HepG2 (cell line): Measurements from ENCODE around the gene SCN9A. TPM values are rescaled to one million over a fixed set of nuclear protein-coding genes. Genes with fewer than 3 reads are reported as not detected.

Experiments used
- ARID5B ChIP-seq: IDR thresholded peaks from 2 replicates; pipeline ENCODE4 v1.4.0; 2020; ENCODE audit warnings: mild to moderate bottlenecking, missing genetic modification reagents
- ARNT2 ChIP-seq: sonication (generic); formaldehyde crosslinking; IDR thresholded peaks from 2 replicates; pipeline ENCODE4 v1.8.0; 2022; ENCODE audit warnings: mild to moderate bottlenecking, low read depth, missing genetic modification reagents, moderate library complexity
- ARNTL ChIP-seq: sonication (generic); formaldehyde crosslinking; IDR thresholded peaks from 2 replicates; pipeline ENCODE4 v1.4.0; 2020; ENCODE audit warnings: mild to moderate bottlenecking, missing genetic modification reagents
- BATF2 ChIP-seq: sonication (generic); formaldehyde crosslinking; IDR thresholded peaks from 2 replicates; pipeline ENCODE4 v1.8.0; 2022; ENCODE audit warnings: mild to moderate bottlenecking, missing genetic modification reagents, moderate library complexity
- FOXA1 ChIP-seq, 2 experiments: fragments of 450-650 bp in 1 of 2; sonication (generic) in 1 of 2; formaldehyde crosslinking in 1 of 2; IDR thresholded peaks; 2 replicates each; pipeline versions ENCODE4 v1.4.0 to v1.6.1; 2016 to 2020; ENCODE audit warnings: missing genetic modification reagents in 1 of 2
- HES4 ChIP-seq: sonication (generic); formaldehyde crosslinking; IDR thresholded peaks from 2 replicates; pipeline ENCODE4 v1.9.0; 2021; ENCODE audit warnings: mild to moderate bottlenecking, missing genetic modification reagents, borderline replicate concordance
- KLF15 ChIP-seq: sonication (generic); formaldehyde crosslinking; IDR thresholded peaks from 2 replicates; pipeline ENCODE4 v1.8.1; 2023; ENCODE audit warnings: borderline replicate concordance, mild to moderate bottlenecking, inconsistent platforms, missing genetic modification reagents, mixed read lengths
- MEIS2 ChIP-seq: sonication (generic); formaldehyde crosslinking; IDR thresholded peaks from 2 replicates; pipeline ENCODE4 v1.9.0; 2021; ENCODE audit warnings: mild to moderate bottlenecking, missing genetic modification reagents
- NFE2L1 ChIP-seq: sonication (generic); formaldehyde crosslinking; IDR thresholded peaks from 2 replicates; pipeline ENCODE4 v1.4.0; 2020; ENCODE audit warnings: missing genetic modification reagents, mild to moderate bottlenecking, borderline replicate concordance
- PPARG ChIP-seq: conservative IDR thresholded peaks from 2 replicates; pipeline ENCODE4 v1.6.1; 2016; ENCODE audit warnings: missing biosample characterization, missing genetic modification reagents
- RARA ChIP-seq: IDR thresholded peaks from 2 replicates; pipeline ENCODE4 v1.6.1; 2016; ENCODE audit warnings: missing genetic modification reagents, missing compliant biosample characterization
- RARG ChIP-seq: sonication (generic); formaldehyde crosslinking; IDR thresholded peaks from 2 replicates; pipeline ENCODE4 v1.4.0; 2020; ENCODE audit warnings: low read depth, mild to moderate bottlenecking, missing genetic modification reagents
- RXRB ChIP-seq: IDR thresholded peaks from 2 replicates; pipeline ENCODE4 v1.6.1; 2016; ENCODE audit warnings: borderline replicate concordance, missing genetic modification reagents, missing compliant biosample characterization
- SKI ChIP-seq: fragments of 450-650 bp; IDR thresholded peaks from one replicate; pipeline ENCODE4 v1.6.1; 2018; ENCODE audit warnings: mild to moderate bottlenecking; ENCODE audit not compliant: partially characterized antibody
- TCF7 ChIP-seq: sonication (generic); IDR thresholded peaks from 2 replicates; pipeline ENCODE4 v1.6.1; 2016; ENCODE audit warnings: antibody characterized with exemption, low read depth
- TRIM24 ChIP-seq: sonication (generic); formaldehyde crosslinking; IDR thresholded peaks from 2 replicates; pipeline ENCODE4 v1.8.0; 2022; ENCODE audit warnings: mild to moderate bottlenecking, missing genetic modification reagents
- ZBTB25 ChIP-seq: IDR thresholded peaks from 2 replicates; pipeline ENCODE4 v1.6.1; 2018; ENCODE audit warnings: missing genetic modification reagents
- ZBTB38 ChIP-seq: sonication (generic); formaldehyde crosslinking; IDR thresholded peaks from 2 replicates; pipeline ENCODE4 v1.5.1; 2020; ENCODE audit warnings: mild to moderate bottlenecking, missing genetic modification reagents
- ZMYM4 ChIP-seq: sonication (generic); formaldehyde crosslinking; IDR thresholded peaks from 2 replicates; pipeline ENCODE4 v1.8.1; 2023; ENCODE audit warnings: mild to moderate bottlenecking, missing genetic modification reagents
- ZNF280B ChIP-seq: sonication (generic); formaldehyde crosslinking; IDR thresholded peaks from 2 replicates; pipeline ENCODE4 v1.5.0; 2020; ENCODE audit warnings: missing genetic modification reagents, mild to moderate bottlenecking, borderline replicate concordance
- ZNF660 ChIP-seq: sonication (generic); formaldehyde crosslinking; IDR thresholded peaks from 2 replicates; pipeline ENCODE4 v1.5.1; 2020; ENCODE audit warnings: mild to moderate bottlenecking, low read depth, missing genetic modification reagents, borderline replicate concordance
- ZNF883 ChIP-seq: sonication (generic); formaldehyde crosslinking; IDR thresholded peaks from 2 replicates; pipeline ENCODE4 v1.5.1; 2020; ENCODE audit warnings: mild to moderate bottlenecking, missing genetic modification reagents; ENCODE audit errors: not compliant biosample characterization
- ZZZ3 ChIP-seq: sonication (generic); formaldehyde crosslinking; IDR thresholded peaks from 2 replicates; pipeline ENCODE4 v1.4.0; 2020; ENCODE audit warnings: missing genetic modification reagents, mild to moderate bottlenecking, borderline replicate concordance
- polyA plus RNA-seq, 8 experiments: library from polyadenylated mRNA; depleted of rRNA in 3 of 8; stranded (reverse) in 7 of 8; unstranded in 1 of 8; fragments of >200 nt; fragmentation: Illumina TruSeq in 4 of 8; extraction: Trizol in 4 of 8; gene quantifications; 2 replicates each; pipeline versions ENCODE4 v1.2.1 to v1.2.3, GENCODE V29; 2011 to 2016; ENCODE audit warnings: low read depth in 4 of 8, missing spikeins in 1 of 8, mixed read lengths in 1 of 8; ENCODE audit not compliant: insufficient read depth in 1 of 8
- total RNA-seq, 5 experiments: library from RNA; depleted of rRNA; stranded (reverse); fragments of >200 nt; fragmentation: Illumina TruSeq; extraction: Trizol; gene quantifications; 2 replicates each; pipeline ENCODE4 v1.2.3, GENCODE V29; 2016; ENCODE audit warnings: low read depth in 1 of 5

The SCN9A gene
- total and polyA plus RNA-seq, 2 of the 13 experiments (the other 11 are each of a cell fraction or from before 2014, with no cell fraction given) = 15.3 to 24.3 TPM

GRCh38 chr2:166418853-166419615, 43.3 kb upstream of the SCN9A start (continued):
- no peak for TF ChIP-seq ZZZ3 (CRISPR knock-in tag)
- TF ChIP-seq ARID5B (CRISPR knock-in tag) = no peak; the same call in 1 of the 2 replicates
- no peak for TF ChIP-seq RARG (CRISPR knock-in tag)
- TF ChIP-seq PPARG (CRISPR knock-in tag) = no peak
- TF ChIP-seq TCF7 = no peak
- no peak for TF ChIP-seq NFE2L1 (CRISPR knock-in tag)
- TF ChIP-seq ZBTB25 (CRISPR knock-in tag) = no peak
- no peak for TF ChIP-seq ZNF280B (CRISPR knock-in tag)
- TF ChIP-seq RXRB (CRISPR knock-in tag) = 0 out of 2 replicates have a peak, but pooled peaks have one; percentile 15
- no peak for TF ChIP-seq TRIM24 (CRISPR knock-in tag)
- peak; percentile 54; the same call in 1 of the 2 replicates for TF ChIP-seq RARA (CRISPR knock-in tag)
- 0 out of 2 replicates have a peak, but pooled peaks have one; percentile 14 for TF ChIP-seq FOXA1 (IDR thresholded peaks at IDR 0.05)
- no peak for TF ChIP-seq FOXA1 (CRISPR knock-in tag; IDR thresholded peaks at IDR 0.05)
- TF ChIP-seq ZNF883 (CRISPR knock-in tag) = no peak
- no peak for TF ChIP-seq KLF15 (CRISPR knock-in tag)
- TF ChIP-seq ARNT2 = no peak
- TF ChIP-seq ARNTL (CRISPR knock-in tag) = no peak
- no peak for TF ChIP-seq HES4 (CRISPR knock-in tag)
- no peak for TF ChIP-seq MEIS2 (CRISPR knock-in tag)
- no peak for TF ChIP-seq SKI
- TF ChIP-seq ZNF660 (CRISPR knock-in tag) = no peak
- TF ChIP-seq BATF2 = no peak
- TF ChIP-seq ZBTB38 (CRISPR knock-in tag) = no peak
- 0 out of 2 replicates have a peak, but pooled peaks have one; percentile 12 for TF ChIP-seq ZMYM4 (CRISPR knock-in tag)
